ENCODE data around the gene FGF14. TPM values are rescaled to one million over a fixed set of nuclear protein-coding genes. Genes with fewer than 3 reads are reported as not detected.

Gene FGF14
- total and polyA plus RNA-seq, 2 experiments from 2014 or later, result 0.03 TPM; not detected in 1

DNA sequence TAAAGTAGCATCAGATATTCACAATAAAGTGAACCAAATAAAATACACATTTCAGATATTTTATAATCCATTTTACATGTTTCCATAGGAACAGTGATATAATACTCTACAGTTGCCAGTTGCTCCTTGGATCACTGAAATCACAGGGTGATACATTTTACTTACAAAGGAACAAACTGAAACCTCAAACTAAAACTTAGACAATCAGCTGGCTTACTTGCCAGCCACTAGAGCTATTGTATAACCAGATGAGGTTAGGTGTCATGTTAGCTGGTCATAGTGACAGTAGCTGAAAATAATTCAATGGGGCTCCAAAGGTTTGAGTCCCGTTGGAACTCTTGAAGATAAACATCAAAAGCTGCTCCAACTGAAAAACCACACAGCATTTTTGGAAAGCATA lies 674.7 kb downstream of the FGF14 start:
- Mint-ChIP-seq H3K27ac (no peak overlapping the region), H3K27me3 (ENCODE audit: insufficient read depth, low read depth, poor library complexity) (peaks cover 1% of the 10 kb centered on the region), H3K36me3 (ENCODE audit: low read depth) (no peaks in the 10 kb centered on the region), H3K4me3 (no peak overlapping the region), H3K9me3 (no peaks in the 10 kb centered on the region), H3K4me1 (no peaks in the 10 kb centered on the region)
- no peaks in the 10 kb centered on the region for H3F3A ChIP-seq (replicated peaks; ENCODE audit: low read depth)
- no peaks in the 10 kb centered on the region for H3K27me3 ChIP-seq (ENCODE audit: insufficient read depth)
- H3K79me2 ChIP-seq (replicated peaks; ENCODE audit: insufficient read depth), result no peaks in the 10 kb centered on the region
- H3K4me3 ChIP-seq, result no peak overlapping the region
- no peak for TF ChIP-seq STAT1 (IDR thresholded peaks at IDR 0.05; ENCODE audit: unreplicated experiment)
- no peaks in the 10 kb centered on the region for H4K20me1 ChIP-seq (replicated peaks; ENCODE audit: insufficient read depth)
- H3K27ac ChIP-seq (ENCODE audit: low read depth), result no peak overlapping the region
- H2AFZ ChIP-seq, result no peak overlapping the region
- ATAC-seq (no peak), DNase-seq (ENCODE audit: low spot score) (no peak)
- no peaks in the 10 kb centered on the region for H3K36me3 ChIP-seq (ENCODE audit: insufficient read depth)
- no peak overlapping the region for H3K4me2 ChIP-seq
- no peaks in the 10 kb centered on the region for H3K9me2 ChIP-seq (ENCODE audit: insufficient read depth)
- H3K4me1 ChIP-seq (ENCODE audit: insufficient read depth), result no peaks in the 10 kb centered on the region

GRCh38 chr13:101726681-101727080 lies 675.2 kb downstream of the FGF14 start:
- H3K36me3 ChIP-seq (ENCODE audit: insufficient read depth), result no peaks in the 10 kb centered on the region
- H3K27ac ChIP-seq (ENCODE audit: low read depth), result no peak overlapping the region
- no peak overlapping the region for H2AFZ ChIP-seq
- H3K27me3 Mint-ChIP-seq (ENCODE audit: insufficient read depth, low read depth, poor library complexity), result peaks cover 1% of the 10 kb centered on the region
- no peaks in the 10 kb centered on the region for H3K4me1 Mint-ChIP-seq
- DNase-seq (ENCODE audit: low spot score) (no peak), ATAC-seq (no peak)
- no peaks in the 10 kb centered on the region for H3K36me3 Mint-ChIP-seq (ENCODE audit: low read depth)
- H3K4me1 ChIP-seq (ENCODE audit: insufficient read depth), result no peaks in the 10 kb centered on the region
- H3F3A ChIP-seq (replicated peaks; ENCODE audit: low read depth), result no peaks in the 10 kb centered on the region
- H4K20me1 ChIP-seq (replicated peaks; ENCODE audit: insufficient read depth), result no peaks in the 10 kb centered on the region
- no peaks in the 10 kb centered on the region for H3K9me2 ChIP-seq (ENCODE audit: insufficient read depth)
- no peaks in the 10 kb centered on the region for H3K79me2 ChIP-seq (replicated peaks; ENCODE audit: insufficient read depth)
- no peaks in the 10 kb centered on the region for H3K27me3 ChIP-seq (ENCODE audit: insufficient read depth)
- no peak overlapping the region for H3K4me3 ChIP-seq
- H3K27ac Mint-ChIP-seq, result no peak overlapping the region
- no peak overlapping the region for H3K4me3 Mint-ChIP-seq
- H3K9me3 Mint-ChIP-seq, result no peaks in the 10 kb centered on the region
- no peak overlapping the region for H3K4me2 ChIP-seq
- no peak for TF ChIP-seq POLR2AphosphoS5 (IDR thresholded peaks at IDR 0.05; ENCODE audit: low read depth)
- no peak for TF ChIP-seq CREB1 (CRISPR knock-in tag; IDR thresholded peaks at IDR 0.05; ENCODE audit: low read depth)
- no peak for TF ChIP-seq JUNB (IDR thresholded peaks at IDR 0.05; ENCODE audit: unreplicated experiment)
- TF ChIP-seq REST (IDR thresholded peaks at IDR 0.05; ENCODE audit: unreplicated experiment), result no peak
- TF ChIP-seq STAT1 (IDR thresholded peaks at IDR 0.05; ENCODE audit: unreplicated experiment), result no peak
- no peak for TF ChIP-seq ZNF114 (CRISPR knock-in tag; IDR thresholded peaks at IDR 0.05)
- TF ChIP-seq, protein P1, sequence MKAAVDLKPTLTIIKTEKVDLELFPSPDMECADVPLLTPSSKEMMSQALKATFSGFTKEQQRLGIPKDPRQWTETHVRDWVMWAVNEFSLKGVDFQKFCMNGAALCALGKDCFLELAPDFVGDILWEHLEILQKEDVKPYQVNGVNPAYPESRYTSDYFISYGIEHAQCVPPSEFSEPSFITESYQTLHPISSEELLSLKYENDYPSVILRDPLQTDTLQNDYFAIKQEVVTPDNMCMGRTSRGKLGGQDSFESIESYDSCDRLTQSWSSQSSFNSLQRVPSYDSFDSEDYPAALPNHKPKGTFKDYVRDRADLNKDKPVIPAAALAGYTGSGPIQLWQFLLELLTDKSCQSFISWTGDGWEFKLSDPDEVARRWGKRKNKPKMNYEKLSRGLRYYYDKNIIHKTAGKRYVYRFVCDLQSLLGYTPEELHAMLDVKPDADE (IDR thresholded peaks at IDR 0.05), result no peak
- no peak for TF ChIP-seq ZNF462 (CRISPR knock-in tag; IDR thresholded peaks at IDR 0.05)
- no peak for TF ChIP-seq EZH2 (IDR thresholded peaks at IDR 0.05; ENCODE audit: low read depth, unreplicated experiment)
- no peak for TF ChIP-seq EZH2phosphoT487 (IDR thresholded peaks at IDR 0.05; ENCODE audit: unreplicated experiment)
- no peak for TF ChIP-seq ZNF331 (CRISPR knock-in tag; IDR thresholded peaks at IDR 0.05; ENCODE audit: low read depth)

Data from GM23338 (cell line).